HEK293 (cell line): ENCODE data around the gene SAMD4A.

Experiments used
- CTCF ChIA-PET: fragments of 350-600 bp; formaldehyde crosslinking; extraction: SDS; loops from one replicate; lab custom pipeline; 2021; ENCODE audit warnings: antibody characterized with exemption; lab: Yijun Ruan, JAX
- POLR2A ChIA-PET: fragments of 300-600 bp; formaldehyde crosslinking; extraction: SDS; loops from one replicate; lab custom pipeline; 2020; ENCODE audit warnings: antibody characterized with exemption, inconsistent platforms; lab: Yijun Ruan, JAX
- H3K27ac ChIP-seq: fragments of 200-500 bp; sonication (Bioruptor generic); 2 replicates; pipeline ENCODE4 v1.5.1; 2014; ENCODE audit warnings: low read depth, low read length, control low read depth, inconsistent platforms; ENCODE audit errors: extremely low read depth
- H3K36me3 ChIP-seq, 2 experiments: fragments of 200-500 bp in 1 of 2; sonication (Bioruptor generic) in 1 of 2; 1 replicate in 1 of 2; 2 replicates in 1 of 2; pipeline ENCODE4 v1.5.1; 2014 to 2017; ENCODE audit warnings: inconsistent platforms in 2 of 2, low read length in 2 of 2; ENCODE audit not compliant: control insufficient read depth in 2 of 2, insufficient read depth in 1 of 2
- H3K4me1 ChIP-seq: fragments of 200-500 bp; sonication (Bioruptor generic); 2 replicates; pipeline ENCODE4 v1.5.1; 2014; ENCODE audit warnings: mild to moderate bottlenecking, low read length, inconsistent platforms; ENCODE audit not compliant: control insufficient read depth, insufficient read depth
- H3K4me3 ChIP-seq: 2 replicates; pipeline ENCODE4 v1.5.1; 2011; ENCODE audit warnings: low read depth, mild to moderate bottlenecking, control low read depth, low read length, moderate library complexity
- H3K9me3 ChIP-seq: fragments of 200-500 bp; sonication (Bioruptor generic); 2 replicates; pipeline ENCODE4 v1.5.1; 2014; ENCODE audit warnings: low read depth, low read length, inconsistent platforms; ENCODE audit not compliant: control insufficient read depth, insufficient read depth
- GLIS1 ChIP-seq: fragments of 450-650 bp; formaldehyde crosslinking; IDR thresholded peaks from 2 replicates; pipeline ENCODE4 v1.5.1; 2016; ENCODE audit warnings: missing biosample characterization, missing genetic modification characterization
- KLF1 ChIP-seq: fragments of 450-650 bp; formaldehyde crosslinking; IDR thresholded peaks from 2 replicates; pipeline ENCODE4 v1.5.1; 2016; ENCODE audit warnings: missing biosample characterization, missing genetic modification characterization
- PRDM4 ChIP-seq: fragments of 450-650 bp; formaldehyde crosslinking; IDR thresholded peaks from 2 replicates; pipeline ENCODE4 v1.5.1; 2017; ENCODE audit warnings: missing biosample characterization, missing genetic modification characterization
- SP3 ChIP-seq: fragments of 450-650 bp; formaldehyde crosslinking; IDR thresholded peaks from 2 replicates; pipeline ENCODE4 v1.5.1; 2016; ENCODE audit warnings: missing biosample characterization, missing genetic modification characterization
- ZBTB8A ChIP-seq: fragments of 450-650 bp; formaldehyde crosslinking; IDR thresholded peaks from 2 replicates; pipeline ENCODE4 v1.5.1; 2016; ENCODE audit warnings: missing biosample characterization, missing genetic modification characterization
- ZNF146 ChIP-seq: fragments of 450-650 bp; formaldehyde crosslinking; IDR thresholded peaks from 2 replicates; pipeline ENCODE4 v1.5.1; 2016; ENCODE audit warnings: missing biosample characterization, missing genetic modification characterization
- ZNF214 ChIP-seq: fragments of 450-650 bp; formaldehyde crosslinking; IDR thresholded peaks from 2 replicates; pipeline ENCODE4 v1.5.1; 2017; ENCODE audit warnings: missing biosample characterization, mild to moderate bottlenecking, missing genetic modification characterization, borderline replicate concordance
- ZNF24 ChIP-seq: fragments of 450-650 bp; formaldehyde crosslinking; IDR thresholded peaks from 2 replicates; pipeline ENCODE4 v1.5.1; 2016; ENCODE audit warnings: missing biosample characterization, missing genetic modification characterization
- ZNF362 ChIP-seq: fragments of 450-650 bp; formaldehyde crosslinking; IDR thresholded peaks from 2 replicates; pipeline ENCODE4 v1.5.1; 2016; ENCODE audit warnings: missing biosample characterization, missing genetic modification characterization
- ZNF398 ChIP-seq: fragments of 450-650 bp; formaldehyde crosslinking; IDR thresholded peaks from 2 replicates; pipeline ENCODE4 v1.5.1; 2017; ENCODE audit warnings: missing biosample characterization, missing genetic modification characterization
- ZNF416 ChIP-seq: fragments of 450-650 bp; formaldehyde crosslinking; IDR thresholded peaks from 2 replicates; pipeline ENCODE4 v1.5.1; 2016; ENCODE audit warnings: missing biosample characterization, missing genetic modification characterization
- ZNF423 ChIP-seq: fragments of 450-650 bp; formaldehyde crosslinking; IDR thresholded peaks from 2 replicates; pipeline ENCODE4 v1.5.1; 2016; ENCODE audit warnings: missing biosample characterization, missing genetic modification characterization
- ZNF48 ChIP-seq: fragments of 450-650 bp; formaldehyde crosslinking; IDR thresholded peaks from 2 replicates; pipeline ENCODE4 v1.5.1; 2016; ENCODE audit warnings: missing biosample characterization, missing genetic modification characterization
- ZNF514 ChIP-seq: fragments of 450-650 bp; formaldehyde crosslinking; IDR thresholded peaks from 2 replicates; pipeline ENCODE4 v1.5.1; 2016; ENCODE audit warnings: missing biosample characterization, missing genetic modification characterization
- ZNF530 ChIP-seq: fragments of 450-650 bp; formaldehyde crosslinking; IDR thresholded peaks from 2 replicates; pipeline ENCODE4 v1.5.1; 2016; ENCODE audit warnings: low read depth, missing biosample characterization, missing genetic modification characterization
- ZNF549 ChIP-seq: fragments of 450-650 bp; IDR thresholded peaks from 2 replicates; pipeline ENCODE4 v1.5.1; 2018; ENCODE audit warnings: missing biosample characterization, missing genetic modification characterization, mild to moderate bottlenecking, inconsistent platforms, moderate library complexity
- ZNF555 ChIP-seq: fragments of 450-650 bp; formaldehyde crosslinking; conservative IDR thresholded peaks from 2 replicates; pipeline ENCODE4 v1.5.1; 2017; ENCODE audit warnings: missing biosample characterization, mild to moderate bottlenecking, missing genetic modification characterization, inconsistent platforms
- ZNF654 ChIP-seq: fragments of 450-650 bp; formaldehyde crosslinking; IDR thresholded peaks from 2 replicates; pipeline ENCODE4 v1.5.1; 2016; ENCODE audit warnings: low read depth, missing biosample characterization, missing genetic modification characterization
- ZNF747 ChIP-seq: fragments of 450-650 bp; formaldehyde crosslinking; IDR thresholded peaks from 2 replicates; pipeline ENCODE4 v1.5.1; 2016; ENCODE audit warnings: missing biosample characterization, missing genetic modification characterization
- ZSCAN5A ChIP-seq: fragments of 450-650 bp; formaldehyde crosslinking; IDR thresholded peaks from 2 replicates; pipeline ENCODE4 v1.5.1; 2016; ENCODE audit warnings: missing biosample characterization, missing genetic modification characterization

SAMD4A gene

GRCh38 chr14:54815515-54815914, 248.6 kb downstream of the SAMD4A start:
- no peak overlapping the region for H3K4me3 ChIP-seq
- CTCF ChIA-PET: interaction anchor here (1.1 to 4.3 kb wide), 3 partner anchors 8 to 42 kb away, joined by 3 to 27 read pairs (median 4); no protein-coding TSS in a partner anchor
- POLR2A ChIA-PET: no interaction called here
- no peaks in the 10 kb centered on the region for H3K36me3 ChIP-seq
- no peak for TF ChIP-seq ZNF214 (tag by site-specific recombination)
- H3K9me3 ChIP-seq: no peaks in the 10 kb centered on the region
- no peak overlapping the region for H3K27ac ChIP-seq
- peaks cover 11% of the 10 kb centered on the region for H3K4me1 ChIP-seq

GRCh38 chr14:54816450-54816849, 249.5 kb downstream of the SAMD4A start:
- TF ChIP-seq ZNF747 (tag by site-specific recombination) (no peak), ZNF362 (no peak), GLIS1 (tag by site-specific recombination) (no peak), ZNF423 (no peak), ZNF416 (tag by site-specific recombination) (no peak), ZNF514 (tag by site-specific recombination) (no peak)
- no peaks in the 10 kb centered on the region for H3K9me3 ChIP-seq
- H3K27ac ChIP-seq: no peak overlapping the region
- H3K4me1 ChIP-seq: peaks cover 11% of the 10 kb centered on the region
- no peaks in the 10 kb centered on the region for H3K36me3 ChIP-seq
- POLR2A ChIA-PET: no interaction called here
- no peak overlapping the region for H3K4me3 ChIP-seq
- CTCF ChIA-PET: interaction anchor here (0.7 to 4.3 kb wide), 4 partner anchors 9 to 82 kb away, joined by 3 to 27 read pairs (median 4); no protein-coding TSS in a partner anchor

- Histone ChIP-seq H3K4me3 (no peak overlapping the region), H3K27ac (no peak overlapping the region)
- POLR2A ChIA-PET: no interaction called here
- TF ChIP-seq SP3 (tag by site-specific recombination) (no peak), ZNF654 (no peak), KLF1 (no peak), ZNF398 (tag by site-specific recombination) (no peak), ZNF48 (tag by site-specific recombination) (no peak)
- TF ChIP-seq, all 188 proteins: peak for 0
- Histone ChIP-seq H3K9me3 (no peaks in the 10 kb centered on the region), H3K4me1 (peaks cover 11% of the 10 kb centered on the region), H3K36me3 (no peaks in the 10 kb centered on the region)
- CTCF ChIA-PET: interaction anchor here (0.8 to 2.7 kb wide), 2 partner anchors 9 to 12 kb away, joined by 7 to 14 read pairs; no protein-coding TSS in a partner anchor
Measured at GRCh38 chr14:54817506-54817905, 250.6 kb downstream of the SAMD4A start.

GRCh38 chr14:54818201-54819133, 251.5 kb downstream of the SAMD4A start:
- Histone ChIP-seq H3K9me3 (no peaks in the 10 kb centered on the region), H3K4me1 (peaks cover 11% of the 10 kb centered on the region), H3K4me3 (no peak overlapping the region), H3K36me3 (no peaks in the 10 kb centered on the region), H3K27ac (peak overlapping the region; percentile 24; the same call in 1 of the 2 replicates)
- POLR2A ChIA-PET: interaction anchor here (0.6 to 1.0 kb wide), 3 partner anchors 8 to 253 kb away, joined by 3 to 6 read pairs (median 3); no protein-coding TSS in a partner anchor
- CTCF ChIA-PET: interaction anchor here (0.6 to 2.7 kb wide), 5 partner anchors 10 to 222 kb away, joined by 3 to 14 read pairs (median 4); no protein-coding TSS in a partner anchor
- TF ChIP-seq ZNF549 (tag by site-specific recombination) (no peak), PRDM4 (tag by site-specific recombination) (peak; percentile 75), KLF1 (no peak), ZBTB8A (tag by site-specific recombination) (peak; percentile 61), ZNF24 (tag by site-specific recombination) (peak; percentile 77; the same call in 1 of the 2 replicates), ZNF146 (tag by site-specific recombination) (no peak), ZNF555 (tag by site-specific recombination) (no peak), ZNF530 (tag by site-specific recombination) (no peak), ZSCAN5A (tag by site-specific recombination) (no peak)
